GM12875 (cell line): ENCODE measurements around the gene ATM.

Source experiments
- H3K4me3 ChIP-seq: one replicate; pipeline ENCODE4 v1.5.1; 2011; ENCODE audit warnings: low read depth, low read length, control low read depth
- TF ChIP-seq, protein P1 (sequence below): IDR thresholded peaks from 2 replicates; pipeline ENCODE4 v1.5.1; 2011; ENCODE audit warnings: low read depth, mild to moderate bottlenecking, control low read depth, inconsistent platforms, low read length, moderate library complexity, borderline replicate concordance; ENCODE audit not compliant: insufficient read depth

Gene ATM

DNA sequence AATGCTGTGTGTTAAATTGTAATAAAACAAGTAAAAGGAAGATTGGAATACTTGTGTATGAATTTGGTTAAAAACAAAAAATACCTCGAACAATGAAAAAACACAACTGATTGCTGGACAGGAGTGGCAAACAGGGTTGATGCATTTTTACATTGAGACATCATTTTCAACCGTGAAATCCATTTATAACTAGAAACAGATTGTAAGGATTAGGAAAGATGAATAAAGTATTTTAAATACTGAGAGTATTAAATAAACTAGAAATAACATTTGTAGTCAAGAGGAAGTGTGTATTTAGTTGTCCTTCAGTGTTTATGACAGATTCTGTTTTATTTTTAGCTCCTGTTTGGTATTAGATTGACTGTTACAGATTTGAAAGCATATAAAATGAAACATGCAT, 5.4 kb downstream of the ATM start:
- TF ChIP-seq, protein P1, sequence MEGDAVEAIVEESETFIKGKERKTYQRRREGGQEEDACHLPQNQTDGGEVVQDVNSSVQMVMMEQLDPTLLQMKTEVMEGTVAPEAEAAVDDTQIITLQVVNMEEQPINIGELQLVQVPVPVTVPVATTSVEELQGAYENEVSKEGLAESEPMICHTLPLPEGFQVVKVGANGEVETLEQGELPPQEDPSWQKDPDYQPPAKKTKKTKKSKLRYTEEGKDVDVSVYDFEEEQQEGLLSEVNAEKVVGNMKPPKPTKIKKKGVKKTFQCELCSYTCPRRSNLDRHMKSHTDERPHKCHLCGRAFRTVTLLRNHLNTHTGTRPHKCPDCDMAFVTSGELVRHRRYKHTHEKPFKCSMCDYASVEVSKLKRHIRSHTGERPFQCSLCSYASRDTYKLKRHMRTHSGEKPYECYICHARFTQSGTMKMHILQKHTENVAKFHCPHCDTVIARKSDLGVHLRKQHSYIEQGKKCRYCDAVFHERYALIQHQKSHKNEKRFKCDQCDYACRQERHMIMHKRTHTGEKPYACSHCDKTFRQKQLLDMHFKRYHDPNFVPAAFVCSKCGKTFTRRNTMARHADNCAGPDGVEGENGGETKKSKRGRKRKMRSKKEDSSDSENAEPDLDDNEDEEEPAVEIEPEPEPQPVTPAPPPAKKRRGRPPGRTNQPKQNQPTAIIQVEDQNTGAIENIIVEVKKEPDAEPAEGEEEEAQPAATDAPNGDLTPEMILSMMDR: no peak
- H3K4me3 ChIP-seq: no peak overlapping the region

DNA sequence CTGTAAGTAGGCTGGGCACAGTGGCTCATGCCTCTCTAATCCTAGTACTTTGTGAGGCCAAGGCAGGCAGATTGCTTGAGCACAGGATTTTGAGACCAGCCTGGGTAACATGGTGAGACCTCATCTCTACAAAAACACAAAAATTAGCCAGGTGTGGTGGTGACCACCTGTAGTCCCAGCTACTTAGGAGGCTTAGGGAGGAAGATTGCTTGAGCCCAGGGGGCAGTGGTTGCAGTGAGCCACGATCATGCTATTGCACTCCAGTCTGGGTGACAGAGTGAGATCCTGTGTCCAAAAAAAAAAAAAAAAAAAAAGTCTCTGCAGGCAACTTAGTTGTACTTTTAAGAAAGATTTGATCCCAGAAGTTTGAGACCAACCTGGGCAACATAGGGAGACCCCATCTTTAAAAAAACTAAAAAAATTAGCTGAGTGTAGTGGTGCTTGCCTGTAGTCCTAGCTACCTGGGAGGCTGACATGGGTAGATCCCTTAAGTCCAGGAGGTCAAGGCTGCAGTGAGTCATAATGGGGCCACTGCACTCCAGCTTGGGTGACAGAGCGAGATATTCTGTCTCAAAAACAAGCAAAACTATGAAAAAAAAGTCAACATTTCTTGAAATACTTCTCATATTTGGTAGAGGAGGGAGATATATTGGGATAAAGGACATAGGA, 10.5 kb downstream of the ATM start:
- no peak overlapping the region for H3K4me3 ChIP-seq
- TF ChIP-seq, protein P1: no peak

GRCh38 chr11:108235192-108235591, 12.3 kb downstream of the ATM start:
- TF ChIP-seq, protein P1: no peak
- no peak overlapping the region for H3K4me3 ChIP-seq

GRCh38 chr11:108235633-108236032, 12.8 kb downstream of the ATM start:
- no peak overlapping the region for H3K4me3 ChIP-seq
- TF ChIP-seq, protein P1: no peak

DNA sequence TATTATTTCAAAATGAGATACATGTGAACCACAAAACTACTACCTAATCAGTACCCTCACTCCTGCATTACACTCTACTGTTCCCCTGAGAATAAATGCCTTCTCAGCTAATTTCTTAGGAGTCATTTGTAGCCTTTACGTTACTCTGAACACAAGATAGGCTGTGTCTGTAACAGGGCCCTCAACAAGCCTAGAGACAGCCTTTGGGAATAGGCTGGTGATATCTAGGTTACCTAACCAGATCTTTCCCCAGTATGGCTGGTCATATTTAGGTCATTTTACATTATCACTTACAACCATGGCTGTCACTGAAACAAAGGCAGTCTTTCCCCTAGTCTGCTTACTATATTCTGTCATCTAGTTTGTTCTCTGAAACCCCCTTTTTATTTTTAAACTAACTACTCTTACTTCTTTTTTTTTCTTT, 14.2 kb downstream of the ATM start:
- no peak overlapping the region for H3K4me3 ChIP-seq
- TF ChIP-seq, protein P1: no peak

GRCh38 chr11:108239076-108239475, 16.2 kb downstream of the ATM start:
- TF ChIP-seq, protein P1: no peak
- no peak overlapping the region for H3K4me3 ChIP-seq

DNA sequence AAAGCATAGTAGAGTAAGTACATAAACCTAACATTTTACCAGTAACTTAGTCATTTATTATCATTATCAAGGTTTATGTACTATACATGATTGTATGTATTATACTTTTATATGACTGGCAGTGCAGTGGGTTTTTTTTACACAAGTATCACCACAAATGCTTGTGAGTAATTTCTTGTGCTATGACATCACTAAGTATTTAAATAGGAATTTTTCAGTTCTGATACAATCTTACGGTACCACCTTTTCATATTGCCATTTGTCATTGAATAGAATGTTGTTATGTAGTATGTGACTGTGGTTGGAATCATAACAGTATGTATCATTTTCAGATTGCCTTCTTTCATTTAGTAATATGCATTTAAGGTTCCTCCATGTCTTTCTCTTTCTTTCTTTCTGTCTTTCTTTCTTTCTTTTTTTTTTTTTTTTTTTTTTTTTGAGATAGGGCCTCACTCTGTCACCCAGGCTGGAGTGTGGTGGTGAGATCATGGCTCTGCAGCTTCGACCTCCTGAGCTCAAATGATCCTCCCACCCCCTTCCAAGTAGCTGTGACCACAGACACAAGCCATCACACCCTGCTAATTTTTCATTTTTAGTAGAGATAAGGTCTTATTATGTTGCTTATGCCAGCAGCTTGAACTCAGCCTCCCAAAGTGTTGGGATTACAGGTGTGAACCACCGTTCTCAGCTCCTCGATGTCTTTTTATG, 18.6 kb downstream of the ATM start:
- TF ChIP-seq, protein P1: no peak
- no peak overlapping the region for H3K4me3 ChIP-seq
